SK-N-SH (cell line): ENCODE results near the gene ZNF784. TPM values are rescaled to one million over a fixed set of nuclear protein-coding genes. Genes with fewer than 3 reads are reported as not detected.

ENCODE experiments used
- CTCF ChIA-PET: fragments of 300-600, 350-600 bp; formaldehyde crosslinking; extraction: SDS; loops from one replicate; lab custom pipeline; 2021; lab: Yijun Ruan, JAX
- POLR2A ChIA-PET: fragments of 350-600 bp; sonication (Branson Sonifier 250); formaldehyde crosslinking; extraction: SDS; loops from one replicate; lab custom pipeline; 2020; ENCODE audit warnings: antibody characterized with exemption, inconsistent platforms; lab: Yijun Ruan, JAX
- DNase-seq: peaks from one replicate; pipeline ENCODE4 v3.0.0; 2012
- H2AFZ ChIP-seq: fragments of 200-600 bp; sonication (generic); 2 replicates; pipeline ENCODE4 v1.8.1; 2016; ENCODE audit warnings: antibody characterized with exemption, mild to moderate bottlenecking, low read depth
- H3F3A ChIP-seq: fragments of 200-600 bp; sonication (generic); replicated peaks from 2 replicates; pipeline ENCODE3; 2016; ENCODE audit warnings: antibody characterized with exemption, mild to moderate bottlenecking; ENCODE audit not compliant: insufficient read depth
- H3K27ac ChIP-seq, 2 experiments: fragments of 200-500 bp in 1 of 2; fragments of 200-600 bp in 1 of 2; sonication (Bioruptor generic) in 1 of 2; sonication (generic), shearing (Covaris generic) in 1 of 2; 2 replicates each; pipeline versions ENCODE4 v1.5.1 to v1.6.1; 2014 to 2016; ENCODE audit warnings: low read depth in 2 of 2, inconsistent platforms in 1 of 2, low read length in 1 of 2, mild to moderate bottlenecking in 1 of 2, mixed read lengths in 1 of 2
- H3K27me3 ChIP-seq: fragments of 200-600 bp; sonication (generic), shearing (Covaris generic); 2 replicates; pipeline ENCODE4 v1.6.1; 2016; ENCODE audit warnings: mixed run types; ENCODE audit not compliant: insufficient read depth
- H3K36me3 ChIP-seq, 2 experiments: fragments of 200-500 bp in 1 of 2; fragments of 200-600 bp in 1 of 2; sonication (Bioruptor generic) in 1 of 2; sonication (generic) in 1 of 2; replicated peaks in 1 of 2; 2 replicates each; pipeline versions ENCODE3 to v1.5.1; 2014 to 2016; ENCODE audit warnings: low read length in 1 of 2, mild to moderate bottlenecking in 1 of 2; ENCODE audit not compliant: insufficient read depth in 2 of 2, control insufficient read depth in 1 of 2
- H3K4me1 ChIP-seq, 2 experiments: fragments of 200-500 bp in 1 of 2; fragments of 200-600 bp in 1 of 2; sonication (Bioruptor generic) in 1 of 2; sonication (generic), shearing (Covaris generic) in 1 of 2; 2 replicates each; pipeline versions ENCODE4 v1.5.1 to v1.6.1; 2014 to 2016; ENCODE audit warnings: low read depth in 1 of 2, low read length in 1 of 2, mixed run types in 1 of 2; ENCODE audit not compliant: insufficient read depth in 2 of 2, control insufficient read depth in 1 of 2
- H3K4me2 ChIP-seq: fragments of 200-600 bp; sonication (generic), shearing (Covaris generic); 2 replicates; pipeline ENCODE4 v1.6.1; 2017; ENCODE audit warnings: mixed run types
- H3K4me3 ChIP-seq, 2 experiments: fragments of 200-500 bp in 1 of 2; fragments of 200-600 bp in 1 of 2; sonication (Bioruptor generic) in 1 of 2; sonication (generic), shearing (Covaris generic) in 1 of 2; 2 replicates each; pipeline versions ENCODE4 v1.5.1 to v1.8.1; 2014 to 2016; ENCODE audit warnings: low read depth in 2 of 2, inconsistent platforms in 1 of 2, low read length in 1 of 2, mild to moderate bottlenecking in 1 of 2, mixed read lengths in 1 of 2, moderate library complexity in 1 of 2
- H3K79me2 ChIP-seq: fragments of 200-600 bp; sonication (generic); 2 replicates; pipeline ENCODE4 v1.8.1; 2017; ENCODE audit warnings: mild to moderate bottlenecking; ENCODE audit not compliant: insufficient read depth
- H3K9ac ChIP-seq: fragments of 200-600 bp; sonication (generic); 2 replicates; pipeline ENCODE4 v1.6.1; 2017; ENCODE audit warnings: mixed run types
- H3K9me2 ChIP-seq: fragments of 200-600 bp; sonication (generic); 2 replicates; pipeline ENCODE4 v1.6.1; 2017; ENCODE audit warnings: mixed run types
- H3K9me3 ChIP-seq: fragments of 200-600 bp; sonication (generic); 2 replicates; pipeline ENCODE4 v1.6.1; 2017; ENCODE audit warnings: mixed run types, mild to moderate bottlenecking, moderate library complexity
- H4K20me1 ChIP-seq: fragments of 200-600 bp; sonication (generic); 2 replicates; pipeline ENCODE4 v1.6.1; 2017; ENCODE audit warnings: mild to moderate bottlenecking, mixed run types; ENCODE audit not compliant: insufficient read depth
- CHD2 ChIP-seq: fragments of 150-350 bp; IDR thresholded peaks from 2 replicates; pipeline ENCODE4 v1.6.1; 2018; ENCODE audit warnings: low read length; ENCODE audit not compliant: partially characterized antibody
- ELF1 ChIP-seq: IDR thresholded peaks from 2 replicates; pipeline ENCODE4 v1.4.0; 2012
- FOXJ3 ChIP-seq: sonication (generic); formaldehyde crosslinking; IDR thresholded peaks from 2 replicates; pipeline ENCODE4 v1.5.1; 2020; ENCODE audit warnings: mild to moderate bottlenecking, missing genetic modification reagents
- FOXM1 ChIP-seq: IDR thresholded peaks from 2 replicates; pipeline ENCODE4 v1.4.0; 2012; ENCODE audit warnings: low read depth, mild to moderate bottlenecking
- GABPA ChIP-seq: IDR thresholded peaks from 2 replicates; pipeline ENCODE4 v1.4.0; 2012; ENCODE audit warnings: low read depth, mild to moderate bottlenecking
- GATA2 ChIP-seq: sonication (generic); formaldehyde crosslinking; IDR thresholded peaks from 2 replicates; pipeline ENCODE4 v1.5.0; 2020; ENCODE audit warnings: mild to moderate bottlenecking, missing genetic modification reagents
- JUND ChIP-seq: IDR thresholded peaks from 2 replicates; pipeline ENCODE4 v1.4.0; 2012
- MEF2A ChIP-seq: IDR thresholded peaks from 2 replicates; pipeline ENCODE4 v1.4.0; 2012; ENCODE audit warnings: low read depth, borderline replicate concordance
- MXI1 ChIP-seq: IDR thresholded peaks from 2 replicates; pipeline ENCODE4 v1.6.1; 2012; ENCODE audit warnings: mild to moderate bottlenecking, low read depth, low read length, improper control_type of control experiment
- NFIC ChIP-seq: IDR thresholded peaks from 2 replicates; pipeline ENCODE4 v1.4.0; 2012; ENCODE audit warnings: borderline replicate concordance
- NRF1 ChIP-seq: IDR thresholded peaks from 2 replicates; pipeline ENCODE4 v1.6.1; 2012; ENCODE audit warnings: low read depth, mild to moderate bottlenecking, low read length
- RAD21 ChIP-seq: IDR thresholded peaks from 2 replicates; pipeline ENCODE4 v1.6.1; 2012; ENCODE audit warnings: mild to moderate bottlenecking, low read length
- RFX5 ChIP-seq: IDR thresholded peaks from 2 replicates; pipeline ENCODE4 v1.6.1; 2012; ENCODE audit warnings: mild to moderate bottlenecking, improper control_type of control experiment, low read length
- RXRA ChIP-seq: IDR thresholded peaks from 2 replicates; pipeline ENCODE4 v1.4.0; 2012; ENCODE audit warnings: low read depth, mild to moderate bottlenecking, borderline replicate concordance
- SIN3A ChIP-seq: IDR thresholded peaks from 2 replicates; pipeline ENCODE4 v1.6.1; 2012; ENCODE audit warnings: low read depth, mild to moderate bottlenecking, low read length, moderate library complexity, borderline replicate concordance
- SMC3 ChIP-seq: IDR thresholded peaks from 2 replicates; pipeline ENCODE4 v1.6.1; 2012; ENCODE audit warnings: low read depth, low read length, improper control_type of control experiment
- TAF1 ChIP-seq: IDR thresholded peaks from 2 replicates; pipeline ENCODE4 v1.6.1; 2012; ENCODE audit warnings: low read depth, mild to moderate bottlenecking, low read length, moderate library complexity, borderline replicate concordance
- TCF12 ChIP-seq: IDR thresholded peaks from 2 replicates; pipeline ENCODE4 v1.4.0; 2012
- TEAD4 ChIP-seq: IDR thresholded peaks from 2 replicates; pipeline ENCODE4 v1.4.0; 2012; ENCODE audit warnings: mild to moderate bottlenecking, borderline replicate concordance; ENCODE audit not compliant: insufficient read depth
- YY1 ChIP-seq: IDR thresholded peaks from 2 replicates; pipeline ENCODE4 v1.4.0; 2012; ENCODE audit warnings: low read depth, mild to moderate bottlenecking
- WGBS: methylation state at CpG from one replicate; pipeline ENCODE4 v1.1.6; 2017; ENCODE audit warnings: low lambda C conversion rate; 5-methylcytosine and 5-hydroxymethylcytosine counted together
- polyA plus RNA-seq, 3 experiments: library from polyadenylated mRNA; depleted of rRNA; stranded (reverse); fragments of >200 nt; gene quantifications; 2 replicates each; pipeline ENCODE4 v1.2.3, GENCODE V29; 2012
- TF ChIP-seq, protein P1 (sequence below): fragments of 200-600 bp; sonication (generic); IDR thresholded peaks from 2 replicates; pipeline ENCODE4 v1.6.1; 2017; ENCODE audit warnings: antibody characterized with exemption, mild to moderate bottlenecking, moderate library complexity
- TF ChIP-seq, protein P2 (sequence below): IDR thresholded peaks from 2 replicates; pipeline ENCODE4 v1.4.0; 2012; ENCODE audit warnings: low read depth, borderline replicate concordance
- TF ChIP-seq, protein P3 (sequence below): fragments of 150-350 bp; IDR thresholded peaks from 2 replicates; pipeline ENCODE4 v1.6.1; 2017; ENCODE audit warnings: antibody characterized with exemption, low read length, low read depth, borderline replicate concordance
- TF ChIP-seq, protein P4 (sequence below): IDR thresholded peaks from 2 replicates; pipeline ENCODE4 v1.6.1; 2012; ENCODE audit warnings: mild to moderate bottlenecking, low read depth, low read length, moderate library complexity
- TF ChIP-seq, protein P5 (sequence below): IDR thresholded peaks from 2 replicates; pipeline ENCODE4 v1.4.0; 2012; ENCODE audit warnings: low read depth

The ZNF784 gene
- polyA plus RNA-seq, 1 of the 3 experiments (the other 2 are of a cell fraction) = 5.5 TPM

DNA sequence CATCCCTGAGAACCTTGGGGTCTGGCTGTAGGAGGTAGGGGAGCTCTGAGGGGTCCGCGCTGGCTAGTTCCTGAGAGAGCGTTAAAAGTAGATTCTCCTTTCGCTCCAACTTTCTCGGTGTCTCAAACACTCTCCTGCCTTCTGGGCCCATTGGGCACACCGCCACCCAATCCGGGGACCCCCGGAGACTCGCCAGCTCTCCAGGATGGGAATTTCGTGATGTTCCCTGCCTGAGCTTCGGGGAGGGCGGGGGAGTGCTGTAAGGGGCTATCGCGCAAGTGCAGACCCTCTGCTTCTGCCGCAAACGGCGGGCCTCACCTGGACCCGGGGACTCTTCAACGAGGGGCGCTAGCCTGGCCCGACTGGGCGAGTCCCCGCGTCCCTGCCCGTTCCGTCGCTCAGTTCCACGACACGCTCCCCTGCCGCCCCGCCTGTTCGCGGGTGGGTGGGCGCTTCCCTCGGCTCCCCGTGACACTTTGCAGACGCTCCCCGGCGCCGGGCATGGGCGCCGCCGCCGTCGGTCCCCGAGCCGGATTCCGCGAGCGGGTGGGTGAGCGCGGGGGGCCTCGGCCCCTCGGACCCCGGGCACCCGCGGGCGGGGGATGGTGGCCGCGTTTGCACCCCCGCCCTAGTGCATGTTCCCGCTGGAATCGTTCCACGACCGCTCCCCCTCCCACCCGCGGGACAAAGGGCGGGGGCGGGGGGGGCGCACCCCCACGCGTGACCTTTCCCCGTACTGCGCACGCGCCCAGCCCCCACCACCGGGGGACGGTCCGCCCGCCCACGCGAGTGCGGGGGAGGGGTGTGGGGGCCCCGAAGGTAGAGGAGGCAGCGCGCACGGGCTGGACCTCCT, 23.6 kb upstream of the ZNF784 start, which contains the start of gene CCDC106:
Gene CCDC106, plus strand, starts transcription at position 481 of the 853 bp plus-strand sequence. CDS start 835 bp downstream, outside the sequence.
- 18% methylated on average over 8 of the region's 87 CpGs for WGBS
- peak within 1 kb of the TSS; percentile 77 to 82 for H3K4me3 ChIP-seq
- H3K27ac ChIP-seq = peak within 1 kb of the TSS; percentile 27 to 94; a peak in 3 of 4 replicates
- H3K9me2 ChIP-seq = no peaks in the 10 kb centered on the region
- H3K36me3 ChIP-seq = peaks cover 3 to 30% of the 10 kb centered on the region in 2 experiments
- POLR2A ChIA-PET = interaction anchor here (0.9 kb wide), 1 partner anchor 23 kb away, joined by 4 read pairs; the partner anchor contains the start of gene ZNF784
- CTCF ChIA-PET = interaction anchor here (1.0 to 4.5 kb wide), 5 partner anchors 10 to 507 kb away, joined by 4 to 30 read pairs (median 5); partner anchors contain the start of gene ZNF865
- no peaks in the 10 kb centered on the region for H4K20me1 ChIP-seq
- peak within 1 kb of the TSS; percentile 77 for H3K9ac ChIP-seq
- H3K4me1 ChIP-seq = peaks cover 8 to 36% of the 10 kb centered on the region in 2 experiments; a peak in 2 of 4 replicates
- no peaks in the 10 kb centered on the region for H3K9me3 ChIP-seq
- H3K79me2 ChIP-seq = peaks cover 41% of the 10 kb centered on the region
- H2AFZ ChIP-seq = peak within 1 kb of the TSS; percentile 83; the same call in 1 of the 2 replicates
- no peaks in the 10 kb centered on the region for H3K27me3 ChIP-seq
- peaks cover 17% of the 10 kb centered on the region for H3F3A ChIP-seq
- DNase-seq = peak; percentile 93
- peak within 1 kb of the TSS; percentile 96 for H3K4me2 ChIP-seq
- TF ChIP-seq MXI1 (no peak), GATA2 (no peak), ELF1 (no peak), MEF2A (no peak), JUND (no peak), RXRA (no peak), GABPA (no peak), TAF1 (no peak; the same call in 1 of the 2 replicates), FOXJ3 (CRISPR knock-in tag) (no peak), RFX5 (no peak), NFIC (peak; percentile 22; the same call in 1 of the 2 replicates), FOXM1 (no peak), TEAD4 (0 out of 2 replicates have a peak, but pooled peaks have one; percentile 28), TCF12 (no peak), CHD2 (no peak), SIN3A (no peak), RAD21 (no peak), SMC3 (no peak), YY1 (no peak; the same call in 1 of the 2 replicates), NRF1 (no peak)
- TF ChIP-seq, protein P1, sequence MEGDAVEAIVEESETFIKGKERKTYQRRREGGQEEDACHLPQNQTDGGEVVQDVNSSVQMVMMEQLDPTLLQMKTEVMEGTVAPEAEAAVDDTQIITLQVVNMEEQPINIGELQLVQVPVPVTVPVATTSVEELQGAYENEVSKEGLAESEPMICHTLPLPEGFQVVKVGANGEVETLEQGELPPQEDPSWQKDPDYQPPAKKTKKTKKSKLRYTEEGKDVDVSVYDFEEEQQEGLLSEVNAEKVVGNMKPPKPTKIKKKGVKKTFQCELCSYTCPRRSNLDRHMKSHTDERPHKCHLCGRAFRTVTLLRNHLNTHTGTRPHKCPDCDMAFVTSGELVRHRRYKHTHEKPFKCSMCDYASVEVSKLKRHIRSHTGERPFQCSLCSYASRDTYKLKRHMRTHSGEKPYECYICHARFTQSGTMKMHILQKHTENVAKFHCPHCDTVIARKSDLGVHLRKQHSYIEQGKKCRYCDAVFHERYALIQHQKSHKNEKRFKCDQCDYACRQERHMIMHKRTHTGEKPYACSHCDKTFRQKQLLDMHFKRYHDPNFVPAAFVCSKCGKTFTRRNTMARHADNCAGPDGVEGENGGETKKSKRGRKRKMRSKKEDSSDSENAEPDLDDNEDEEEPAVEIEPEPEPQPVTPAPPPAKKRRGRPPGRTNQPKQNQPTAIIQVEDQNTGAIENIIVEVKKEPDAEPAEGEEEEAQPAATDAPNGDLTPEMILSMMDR = no peak
- TF ChIP-seq, protein P2, sequence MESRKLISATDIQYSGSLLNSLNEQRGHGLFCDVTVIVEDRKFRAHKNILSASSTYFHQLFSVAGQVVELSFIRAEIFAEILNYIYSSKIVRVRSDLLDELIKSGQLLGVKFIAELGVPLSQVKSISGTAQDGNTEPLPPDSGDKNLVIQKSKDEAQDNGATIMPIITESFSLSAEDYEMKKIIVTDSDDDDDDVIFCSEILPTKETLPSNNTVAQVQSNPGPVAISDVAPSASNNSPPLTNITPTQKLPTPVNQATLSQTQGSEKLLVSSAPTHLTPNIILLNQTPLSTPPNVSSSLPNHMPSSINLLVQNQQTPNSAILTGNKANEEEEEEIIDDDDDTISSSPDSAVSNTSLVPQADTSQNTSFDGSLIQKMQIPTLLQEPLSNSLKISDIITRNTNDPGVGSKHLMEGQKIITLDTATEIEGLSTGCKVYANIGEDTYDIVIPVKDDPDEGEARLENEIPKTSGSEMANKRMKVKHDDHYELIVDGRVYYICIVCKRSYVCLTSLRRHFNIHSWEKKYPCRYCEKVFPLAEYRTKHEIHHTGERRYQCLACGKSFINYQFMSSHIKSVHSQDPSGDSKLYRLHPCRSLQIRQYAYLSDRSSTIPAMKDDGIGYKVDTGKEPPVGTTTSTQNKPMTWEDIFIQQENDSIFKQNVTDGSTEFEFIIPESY = no peak
- TF ChIP-seq, protein P3, sequence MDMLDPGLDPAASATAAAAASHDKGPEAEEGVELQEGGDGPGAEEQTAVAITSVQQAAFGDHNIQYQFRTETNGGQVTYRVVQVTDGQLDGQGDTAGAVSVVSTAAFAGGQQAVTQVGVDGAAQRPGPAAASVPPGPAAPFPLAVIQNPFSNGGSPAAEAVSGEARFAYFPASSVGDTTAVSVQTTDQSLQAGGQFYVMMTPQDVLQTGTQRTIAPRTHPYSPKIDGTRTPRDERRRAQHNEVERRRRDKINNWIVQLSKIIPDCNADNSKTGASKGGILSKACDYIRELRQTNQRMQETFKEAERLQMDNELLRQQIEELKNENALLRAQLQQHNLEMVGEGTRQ = no peak
- TF ChIP-seq, protein P4, sequence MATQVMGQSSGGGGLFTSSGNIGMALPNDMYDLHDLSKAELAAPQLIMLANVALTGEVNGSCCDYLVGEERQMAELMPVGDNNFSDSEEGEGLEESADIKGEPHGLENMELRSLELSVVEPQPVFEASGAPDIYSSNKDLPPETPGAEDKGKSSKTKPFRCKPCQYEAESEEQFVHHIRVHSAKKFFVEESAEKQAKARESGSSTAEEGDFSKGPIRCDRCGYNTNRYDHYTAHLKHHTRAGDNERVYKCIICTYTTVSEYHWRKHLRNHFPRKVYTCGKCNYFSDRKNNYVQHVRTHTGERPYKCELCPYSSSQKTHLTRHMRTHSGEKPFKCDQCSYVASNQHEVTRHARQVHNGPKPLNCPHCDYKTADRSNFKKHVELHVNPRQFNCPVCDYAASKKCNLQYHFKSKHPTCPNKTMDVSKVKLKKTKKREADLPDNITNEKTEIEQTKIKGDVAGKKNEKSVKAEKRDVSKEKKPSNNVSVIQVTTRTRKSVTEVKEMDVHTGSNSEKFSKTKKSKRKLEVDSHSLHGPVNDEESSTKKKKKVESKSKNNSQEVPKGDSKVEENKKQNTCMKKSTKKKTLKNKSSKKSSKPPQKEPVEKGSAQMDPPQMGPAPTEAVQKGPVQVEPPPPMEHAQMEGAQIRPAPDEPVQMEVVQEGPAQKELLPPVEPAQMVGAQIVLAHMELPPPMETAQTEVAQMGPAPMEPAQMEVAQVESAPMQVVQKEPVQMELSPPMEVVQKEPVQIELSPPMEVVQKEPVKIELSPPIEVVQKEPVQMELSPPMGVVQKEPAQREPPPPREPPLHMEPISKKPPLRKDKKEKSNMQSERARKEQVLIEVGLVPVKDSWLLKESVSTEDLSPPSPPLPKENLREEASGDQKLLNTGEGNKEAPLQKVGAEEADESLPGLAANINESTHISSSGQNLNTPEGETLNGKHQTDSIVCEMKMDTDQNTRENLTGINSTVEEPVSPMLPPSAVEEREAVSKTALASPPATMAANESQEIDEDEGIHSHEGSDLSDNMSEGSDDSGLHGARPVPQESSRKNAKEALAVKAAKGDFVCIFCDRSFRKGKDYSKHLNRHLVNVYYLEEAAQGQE = 0 out of 2 replicates have a peak, but pooled peaks have one; percentile 4
- TF ChIP-seq, protein P5, sequence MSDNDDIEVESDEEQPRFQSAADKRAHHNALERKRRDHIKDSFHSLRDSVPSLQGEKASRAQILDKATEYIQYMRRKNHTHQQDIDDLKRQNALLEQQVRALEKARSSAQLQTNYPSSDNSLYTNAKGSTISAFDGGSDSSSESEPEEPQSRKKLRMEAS = no peak
